Measurements from ENCODE around the gene SH3YL1. TPM values are rescaled to one million over a fixed set of nuclear protein-coding genes. Genes with fewer than 3 reads are reported as not detected.

The SH3YL1 gene
- 65.0 TPM for total RNA-seq

DNA sequence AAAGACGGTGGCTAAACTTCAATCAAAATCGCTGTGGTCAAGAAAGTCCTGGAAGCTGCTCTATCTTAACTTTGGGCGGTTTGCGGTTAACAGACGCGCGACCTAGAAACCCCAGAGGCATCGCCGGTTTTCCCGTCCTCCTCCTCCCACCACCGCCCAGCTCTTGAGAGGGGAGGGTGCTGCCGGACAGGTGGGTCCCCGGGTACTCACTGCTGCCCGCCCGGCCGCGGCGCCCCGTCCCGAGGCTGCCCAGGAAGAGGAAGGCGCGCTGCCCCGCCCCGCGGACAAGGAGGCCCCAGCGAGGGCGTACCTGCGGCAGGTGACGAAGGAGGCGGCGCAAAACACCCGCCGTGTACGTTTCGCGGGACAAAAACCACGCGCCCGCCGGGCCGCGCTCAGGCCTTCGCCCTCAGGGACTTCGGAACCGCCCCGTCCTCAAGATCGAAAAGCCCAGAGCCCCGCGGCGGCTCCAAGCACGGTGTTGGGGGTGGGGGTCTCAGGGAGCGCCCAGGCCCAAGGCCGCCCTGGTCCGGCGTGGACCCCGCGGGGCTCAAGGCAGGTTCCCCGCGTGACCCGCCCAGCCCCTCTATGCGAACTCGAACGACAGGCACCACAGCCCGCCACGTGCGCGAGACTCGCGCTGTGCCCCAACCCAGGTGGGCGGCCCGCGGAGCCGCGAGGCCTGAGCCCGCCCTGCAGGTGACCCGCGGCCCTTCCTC is at the start of gene SH3YL1:
Gene SH3YL1, minus strand, starts transcription at position 259 of the 719 bp plus-strand sequence. Its CDS starts 48 bp downstream, at position 211.
- DNase-seq, result no peak

DNA sequence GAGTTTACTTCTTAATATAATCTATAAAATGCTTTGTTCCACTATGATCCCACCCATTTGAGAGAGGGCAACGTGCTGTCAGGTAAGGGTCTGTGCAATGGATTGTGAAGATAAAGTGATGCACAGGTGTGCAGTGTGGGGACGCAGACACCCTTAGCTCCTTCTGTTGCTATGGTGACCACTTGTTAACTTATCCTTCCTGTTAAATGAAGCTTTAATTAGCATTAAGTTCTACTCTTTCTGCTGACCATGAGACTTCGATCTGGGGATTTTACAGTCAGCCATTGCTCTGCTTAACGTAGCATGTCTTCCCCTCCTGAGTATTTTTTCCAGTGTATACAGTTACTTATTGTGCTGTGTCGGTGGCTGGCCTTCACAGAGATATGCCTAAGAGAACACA is 47.2 kb upstream of the SH3YL1 start:
- DNase-seq, result no peak

DNA sequence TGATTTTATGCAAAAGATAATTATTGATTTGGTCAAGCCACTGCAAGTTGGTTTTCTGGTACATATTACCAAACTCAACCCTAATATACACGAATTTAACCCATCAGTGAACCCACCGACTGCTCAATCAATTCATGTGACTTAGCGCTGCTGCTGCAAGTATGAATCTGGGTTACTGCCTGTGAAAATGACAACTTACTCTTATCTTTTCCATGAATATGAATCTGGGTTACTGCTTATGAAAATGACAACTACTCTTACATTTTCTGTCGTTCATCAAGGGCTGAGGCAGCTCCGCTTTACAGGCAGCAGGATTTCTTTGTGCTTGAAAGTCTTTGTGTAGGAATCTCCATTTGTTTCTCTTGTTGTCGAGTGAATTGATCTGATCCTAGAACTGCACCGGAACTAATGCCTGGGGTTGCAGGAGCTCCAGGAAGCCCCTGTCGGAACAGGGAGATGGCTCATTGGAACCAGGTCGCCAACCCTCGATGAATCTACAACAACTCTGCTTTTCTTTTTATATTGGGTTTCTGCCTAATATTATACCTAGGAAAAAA is 46.2 kb upstream of the SH3YL1 start:
- no peak for DNase-seq

DNA sequence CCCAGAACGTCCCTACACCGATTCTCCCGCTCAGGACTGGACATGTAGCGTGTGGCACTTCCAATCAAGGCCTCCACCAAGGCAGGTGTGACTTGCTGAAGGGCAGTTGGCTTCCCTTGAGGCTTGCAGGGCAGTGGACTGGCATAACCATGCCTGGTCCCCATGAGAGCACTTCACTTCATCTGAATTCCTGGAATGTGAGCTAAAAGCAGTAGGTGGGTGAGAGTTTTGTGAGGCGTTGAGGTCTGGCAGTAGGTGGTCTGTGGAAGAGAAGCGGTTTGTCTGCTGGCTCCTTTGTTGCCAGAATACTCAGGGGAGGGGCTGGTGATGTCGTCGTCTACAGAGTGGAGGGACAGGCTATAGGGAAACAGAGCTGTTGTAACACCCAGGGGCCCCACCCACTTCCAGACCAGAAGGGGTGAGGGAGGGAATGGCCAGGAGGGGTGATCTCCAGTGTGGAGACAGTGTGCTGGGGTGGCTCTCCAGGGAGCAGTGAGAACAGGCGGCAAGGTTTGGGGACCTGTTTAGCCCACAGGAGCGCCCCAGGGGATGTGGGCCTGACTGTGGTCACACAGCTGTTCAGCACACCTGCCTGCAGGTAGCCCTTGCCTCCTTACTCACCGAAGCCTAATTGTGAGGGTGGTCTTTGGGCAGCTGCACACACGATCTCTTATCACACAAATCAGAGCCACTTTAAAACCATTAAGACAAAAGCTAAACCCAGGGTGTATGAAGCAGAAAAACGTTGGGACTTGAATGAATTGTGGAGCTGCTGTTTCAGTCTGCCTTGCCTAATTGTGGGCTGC is 45.5 kb upstream of the SH3YL1 start:
- DNase-seq, result no peak

DNA sequence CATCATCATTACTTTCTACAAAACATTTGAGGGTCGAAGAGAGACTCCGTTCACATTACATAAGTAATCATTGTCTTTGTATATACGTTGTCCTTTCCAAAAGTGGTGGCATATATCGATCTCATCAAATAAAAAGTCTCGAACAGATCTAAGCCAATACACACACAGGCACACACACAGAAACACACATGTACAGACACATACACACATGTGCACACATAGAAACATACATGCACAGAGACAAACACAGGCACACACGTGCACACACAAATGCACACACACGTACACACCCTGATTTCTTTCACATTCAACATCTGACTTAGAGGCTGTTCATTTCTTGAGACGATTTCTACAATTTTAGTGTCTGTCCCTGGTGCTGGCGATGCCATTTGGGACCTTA is 41.5 kb upstream of the SH3YL1 start:
- DNase-seq, result no peak

DNA sequence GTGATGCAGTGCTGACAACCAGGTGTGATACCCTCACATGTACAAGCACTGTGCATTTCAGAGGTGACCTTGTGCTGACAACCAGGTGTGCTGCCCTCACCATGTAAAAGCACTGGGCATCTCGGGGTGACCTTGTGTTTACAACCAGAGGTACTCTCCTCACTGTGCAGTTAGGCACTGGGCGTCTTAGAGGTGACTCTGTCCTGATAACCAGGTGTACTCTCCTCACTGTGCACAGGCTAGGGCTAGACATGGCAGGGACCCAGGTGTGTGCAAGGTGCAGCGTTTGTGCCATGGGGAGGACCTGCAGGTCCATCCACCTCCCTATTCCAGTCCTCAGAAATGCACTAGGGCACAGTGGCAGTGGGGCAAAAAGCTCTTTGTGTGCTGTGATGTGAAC is 32.5 kb upstream of the SH3YL1 start:
- DNase-seq, result no peak

DNA sequence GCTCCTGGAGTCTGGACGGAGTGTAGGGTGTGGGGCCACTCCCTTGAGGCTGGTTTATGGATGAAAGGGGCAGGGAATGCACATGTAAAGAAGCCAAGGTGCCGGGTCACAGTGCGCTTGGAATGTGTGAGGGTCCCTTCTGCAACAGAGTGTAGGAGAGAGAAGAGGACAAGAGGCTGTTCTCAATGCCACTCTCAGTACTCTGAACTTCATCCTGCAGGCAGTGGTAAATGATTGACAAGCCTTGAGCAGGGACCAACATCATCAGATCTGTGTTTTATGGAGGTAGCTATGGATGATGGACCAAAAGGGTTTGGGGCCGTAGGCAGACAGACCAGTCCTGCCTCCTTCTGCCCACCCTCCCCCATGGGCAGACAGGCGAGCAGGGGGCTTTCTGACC is 31.3 kb upstream of the SH3YL1 start:
- no peak for DNase-seq

GRCh38 chr2:290090-290722 is 26.4 kb upstream of the SH3YL1 start:
- DNase-seq, result peak; percentile 67

DNA sequence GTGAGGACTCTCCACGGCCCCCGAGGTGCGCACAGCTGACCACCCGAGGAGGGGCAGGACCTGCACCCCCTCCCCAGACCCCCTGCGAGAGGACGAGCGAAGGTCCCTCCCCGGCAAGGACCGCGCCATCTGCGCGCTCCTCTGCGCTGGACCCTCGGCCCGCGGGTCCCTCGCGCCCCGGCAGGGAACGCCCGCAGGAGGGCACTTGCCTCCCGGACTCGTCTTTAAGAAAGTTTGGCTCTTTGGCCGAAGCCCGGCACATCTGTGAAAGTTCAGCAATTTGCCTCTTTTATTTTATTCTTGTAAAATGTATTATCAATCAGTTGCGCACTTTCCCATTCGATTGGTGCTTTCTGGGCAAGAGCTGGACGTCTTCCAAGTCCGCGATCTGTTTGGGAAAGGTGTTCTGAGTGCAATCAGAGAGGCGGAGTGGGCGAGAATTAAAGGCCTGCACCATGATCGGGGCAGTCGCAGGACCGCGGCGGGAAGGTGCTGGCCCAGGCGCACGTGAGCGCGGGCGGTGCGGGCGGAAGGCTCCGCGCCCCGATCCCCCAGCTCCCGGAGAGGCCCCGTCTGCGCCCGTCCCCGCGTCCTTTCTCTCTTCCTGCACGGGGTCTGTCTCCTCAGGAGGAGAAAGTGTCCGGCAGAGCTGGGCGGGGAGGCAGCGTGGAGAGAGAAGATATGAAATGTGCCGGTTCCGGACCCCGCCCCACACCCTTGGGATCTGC is 25.7 kb upstream of the SH3YL1 start:
- DNase-seq, result no peak

GRCh38 chr2:288758-289361 is 25.0 kb upstream of the SH3YL1 start:
- no peak for DNase-seq

- DNase-seq, result no peak
Measured at GRCh38 chr2:287911-288757, 24.3 kb upstream of the SH3YL1 start, which contains the start of gene ALKAL2. Gene ALKAL2, minus strand, starts transcription at chr2:288091. Its CDS starts 256 bp downstream, at chr2:287835.

DNA sequence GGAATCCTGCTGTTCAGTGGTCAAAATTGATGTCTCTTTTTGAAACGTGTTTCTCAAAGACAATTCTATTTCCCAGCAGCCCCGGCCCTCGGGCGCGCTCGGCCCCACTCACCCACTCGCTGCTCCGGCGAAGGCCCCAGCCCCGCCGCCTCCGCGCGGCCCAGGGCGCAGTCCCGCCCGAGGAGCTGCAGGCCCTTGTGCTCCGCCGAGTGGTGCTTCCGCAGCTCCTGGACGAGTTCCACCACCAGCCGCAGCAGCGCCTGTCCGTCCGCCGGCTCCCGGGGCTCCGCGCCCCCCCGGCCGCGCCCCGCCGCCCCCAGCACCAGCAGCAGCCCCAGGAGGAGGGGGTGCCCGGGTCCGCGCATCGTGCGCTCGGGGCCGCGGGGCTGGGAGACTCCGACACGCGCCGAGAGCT is 23.6 kb upstream of the SH3YL1 start:
- DNase-seq, result no peak

- DNase-seq, result no peak
Measured at GRCh38 chr2:286774-287392, 23.1 kb upstream of the SH3YL1 start.

DNA sequence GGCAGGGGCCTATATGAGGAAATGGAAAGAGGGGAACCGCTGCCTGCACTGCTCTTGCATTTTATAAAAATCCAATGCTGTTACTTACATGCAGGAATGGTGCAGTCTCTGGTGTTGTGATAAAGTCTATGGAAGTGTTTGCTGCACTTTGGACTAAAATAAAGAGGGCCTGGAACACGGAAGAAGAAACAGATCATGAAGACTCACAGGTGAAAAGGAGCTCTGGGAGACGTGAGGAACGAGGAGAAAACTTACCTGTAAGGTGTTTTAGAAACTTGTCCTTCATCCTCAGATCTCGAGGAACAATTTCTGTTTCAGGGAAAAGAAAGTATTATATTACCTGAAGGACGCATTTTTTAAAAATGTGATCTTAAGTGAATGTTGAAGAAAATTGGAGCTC is 22.2 kb upstream of the SH3YL1 start:
- no peak for DNase-seq

GRCh38 chr2:285531-285930 is 21.7 kb upstream of the SH3YL1 start:
- DNase-seq, result no peak

GRCh38 chr2:284896-285492 is 21.2 kb upstream of the SH3YL1 start:
- no peak for DNase-seq

DNA sequence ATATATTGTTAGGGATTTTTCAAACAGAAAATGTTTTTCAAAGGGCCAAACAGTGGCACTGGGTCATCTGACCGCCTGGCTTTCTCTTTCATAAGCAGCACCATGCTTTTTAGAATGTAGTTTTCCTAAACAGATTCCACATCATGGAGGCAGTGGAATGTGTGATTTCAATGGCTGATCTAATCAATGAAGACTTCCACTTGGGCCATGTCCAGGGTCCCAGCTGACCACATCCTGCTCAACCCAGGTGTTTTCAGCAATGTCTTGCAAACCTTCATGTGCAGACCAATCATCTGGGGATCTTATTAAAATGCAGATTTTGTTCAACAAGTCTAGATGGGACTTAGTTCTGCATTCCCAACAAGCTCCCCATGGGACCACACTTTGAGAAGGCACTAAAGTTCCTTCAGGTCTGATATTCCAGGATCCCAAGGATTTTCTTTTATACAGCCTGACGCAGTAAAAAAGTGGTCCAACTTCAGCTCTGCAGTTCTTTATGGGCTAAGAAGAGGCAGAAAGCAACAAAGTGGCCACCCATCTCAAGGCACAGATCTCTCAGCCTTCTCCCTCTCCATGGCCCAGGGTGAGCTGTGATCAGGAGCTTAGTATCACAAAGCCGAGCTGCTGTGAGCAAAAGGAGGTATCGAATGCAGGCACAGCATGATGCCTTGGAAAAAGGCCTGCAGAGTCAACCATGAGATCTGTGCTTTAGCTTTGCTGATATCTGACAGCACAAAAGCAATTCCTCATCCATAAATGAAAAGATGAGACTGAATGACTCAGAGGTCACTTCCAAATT is 20.4 kb upstream of the SH3YL1 start:
- no peak for DNase-seq

- DNase-seq, result no peak
Measured at GRCh38 chr2:282371-283263, 18.8 kb upstream of the SH3YL1 start.

Measured in skin of body (tissue), 2 donors.